Measurements from ENCODE around the gene AFF3.

The AFF3 gene

DNA sequence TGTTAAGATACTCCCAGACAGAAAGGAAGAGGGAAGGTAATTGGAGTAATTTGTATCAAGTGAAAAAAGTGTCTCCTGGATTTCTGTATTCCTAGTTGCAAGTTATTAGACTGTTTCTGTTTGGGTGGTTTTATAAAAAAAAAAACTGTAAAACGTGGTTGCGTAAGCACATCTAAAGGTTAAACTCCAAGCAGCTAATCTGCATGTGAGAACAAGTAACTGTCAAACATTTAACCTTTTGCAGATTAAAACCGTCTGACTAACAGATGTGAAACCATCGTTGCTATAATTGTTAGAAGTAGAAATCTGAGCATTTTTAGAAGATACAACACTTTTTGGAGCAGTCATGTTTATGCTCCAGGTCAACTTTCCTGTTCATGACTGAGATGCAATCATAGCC, 72.3 kb downstream of the AFF3 start:
- POLR2A ChIA-PET: no interaction called here
- DNase-seq (ENCODE audit: extremely low spot score): no peak
- TF ChIP-seq, protein P1, sequence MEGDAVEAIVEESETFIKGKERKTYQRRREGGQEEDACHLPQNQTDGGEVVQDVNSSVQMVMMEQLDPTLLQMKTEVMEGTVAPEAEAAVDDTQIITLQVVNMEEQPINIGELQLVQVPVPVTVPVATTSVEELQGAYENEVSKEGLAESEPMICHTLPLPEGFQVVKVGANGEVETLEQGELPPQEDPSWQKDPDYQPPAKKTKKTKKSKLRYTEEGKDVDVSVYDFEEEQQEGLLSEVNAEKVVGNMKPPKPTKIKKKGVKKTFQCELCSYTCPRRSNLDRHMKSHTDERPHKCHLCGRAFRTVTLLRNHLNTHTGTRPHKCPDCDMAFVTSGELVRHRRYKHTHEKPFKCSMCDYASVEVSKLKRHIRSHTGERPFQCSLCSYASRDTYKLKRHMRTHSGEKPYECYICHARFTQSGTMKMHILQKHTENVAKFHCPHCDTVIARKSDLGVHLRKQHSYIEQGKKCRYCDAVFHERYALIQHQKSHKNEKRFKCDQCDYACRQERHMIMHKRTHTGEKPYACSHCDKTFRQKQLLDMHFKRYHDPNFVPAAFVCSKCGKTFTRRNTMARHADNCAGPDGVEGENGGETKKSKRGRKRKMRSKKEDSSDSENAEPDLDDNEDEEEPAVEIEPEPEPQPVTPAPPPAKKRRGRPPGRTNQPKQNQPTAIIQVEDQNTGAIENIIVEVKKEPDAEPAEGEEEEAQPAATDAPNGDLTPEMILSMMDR (IDR thresholded peaks at IDR 0.05; ENCODE audit: control extremely low read depth, extremely low read depth, low read depth, missing control alignments): no peak
- CTCF ChIA-PET: interaction anchor here (1.2 kb wide), 1 partner anchor 9 kb away, joined by 3 read pairs; no protein-coding TSS in a partner anchor

DNA sequence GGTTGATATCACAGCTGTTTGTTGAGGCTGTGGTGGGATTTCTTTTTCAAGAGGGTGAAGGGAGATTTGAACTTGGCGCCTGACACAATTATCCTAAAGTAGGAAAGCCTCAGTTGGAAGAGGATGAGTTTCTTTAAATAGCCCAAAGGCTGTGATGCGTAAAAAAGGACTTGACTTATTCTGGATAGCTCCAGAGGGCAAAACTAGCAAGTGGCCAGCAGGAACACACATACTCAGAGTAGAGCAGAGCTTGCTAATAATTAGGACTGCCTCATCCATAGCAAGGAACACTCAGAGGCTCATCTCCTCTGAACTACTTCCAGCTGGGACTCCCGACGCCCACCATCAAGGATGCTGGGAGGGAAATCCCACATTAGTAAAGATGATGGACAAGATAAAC, 74.0 kb downstream of the AFF3 start:
- ChIA-PET POLR2A (no interaction called here), CTCF (interaction anchor here (1.2 to 1.5 kb wide), 2 partner anchors 15 to 20 kb away, joined by 3 to 4 read pairs; no protein-coding TSS in a partner anchor)
- DNase-seq (ENCODE audit: extremely low spot score): no peak
- TF ChIP-seq, protein P1 (IDR thresholded peaks at IDR 0.05; ENCODE audit: control extremely low read depth, extremely low read depth, low read depth, missing control alignments): no peak

DNA sequence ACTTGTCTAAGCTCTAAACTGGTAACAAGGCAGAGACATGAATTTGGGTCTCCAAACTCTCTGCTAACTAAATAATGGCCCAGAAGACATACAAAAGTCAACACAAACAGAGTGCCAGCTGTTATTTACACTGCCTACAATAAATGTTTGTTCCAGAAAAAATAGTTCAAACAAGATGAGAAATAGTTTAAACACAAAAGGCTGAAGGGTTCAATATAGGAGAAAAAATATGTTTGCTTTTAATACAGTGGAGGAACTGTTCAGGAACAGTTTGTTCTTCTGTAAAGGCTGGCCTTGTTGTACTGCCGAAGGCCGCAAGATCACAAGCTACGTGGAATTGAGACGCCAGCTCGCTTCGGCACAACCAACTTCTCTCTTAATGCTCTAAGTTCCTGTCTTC, 74.6 kb downstream of the AFF3 start:
- DNase-seq (ENCODE audit: extremely low spot score): no peak
- CTCF ChIA-PET: interaction anchor here (1.2 to 1.5 kb wide), 2 partner anchors 14 to 20 kb away, joined by 3 to 4 read pairs; no protein-coding TSS in a partner anchor

DNA sequence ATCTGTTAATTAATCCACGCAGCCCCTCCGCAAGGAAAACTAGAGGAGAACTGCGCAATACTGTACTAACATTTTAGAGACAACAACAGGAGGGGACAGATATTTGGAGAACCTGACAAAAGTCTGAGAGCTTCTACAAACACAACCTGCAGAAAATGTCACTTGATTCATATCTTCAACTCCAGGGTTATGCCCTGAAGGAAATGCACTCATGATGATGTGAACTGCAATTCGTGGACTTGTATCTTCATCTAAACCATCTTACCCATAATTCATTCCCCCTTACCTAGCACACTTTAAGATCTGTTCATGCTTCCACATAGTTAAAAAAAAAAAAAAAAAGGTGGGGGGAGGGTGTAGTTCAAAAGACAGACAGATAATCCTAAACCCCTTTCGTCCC, 75.5 kb downstream of the AFF3 start:
- no peak for DNase-seq (ENCODE audit: extremely low spot score)
- TF ChIP-seq, protein P1 (IDR thresholded peaks at IDR 0.05; ENCODE audit: control extremely low read depth, extremely low read depth, low read depth, missing control alignments): no peak
- ChIA-PET CTCF (interaction anchor here (1.4 to 2.6 kb wide), 4 partner anchors 8 to 40 kb away, joined by 3 to 7 read pairs (median 4); no protein-coding TSS in a partner anchor), POLR2A (interaction anchor here (0.7 kb wide), 1 partner anchor 164 kb away, joined by 8 read pairs; no protein-coding TSS in a partner anchor)

More for the DNA sequence above, 74.6 kb downstream of the AFF3 start:
- TF ChIP-seq, protein P1 (IDR thresholded peaks at IDR 0.05; ENCODE audit: control extremely low read depth, extremely low read depth, low read depth, missing control alignments): no peak
- POLR2A ChIA-PET: no interaction called here

DNA sequence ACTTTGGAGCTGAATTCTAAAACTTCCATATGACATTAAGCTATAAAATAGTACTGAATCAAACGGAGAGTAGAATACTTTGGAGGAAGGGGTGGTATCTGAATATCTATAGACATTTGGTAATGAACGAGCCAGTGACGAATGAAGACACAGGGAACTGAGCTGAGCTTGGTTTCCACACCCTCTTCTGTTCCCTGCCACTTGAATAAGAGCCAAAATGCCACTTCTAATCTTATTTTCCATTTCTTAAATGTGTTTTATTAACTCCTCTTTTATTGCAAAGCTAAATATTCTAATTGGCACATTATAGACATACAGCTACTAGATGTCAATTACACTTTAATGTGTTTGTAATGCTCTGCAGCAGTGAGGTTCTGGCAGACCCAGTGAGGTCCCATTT, 76.1 kb downstream of the AFF3 start:
- TF ChIP-seq, protein P1 (IDR thresholded peaks at IDR 0.05; ENCODE audit: control extremely low read depth, extremely low read depth, low read depth, missing control alignments): no peak
- ChIA-PET CTCF (interaction anchor here (1.4 to 2.6 kb wide), 4 partner anchors 8 to 40 kb away, joined by 3 to 7 read pairs (median 4); no protein-coding TSS in a partner anchor), POLR2A (no interaction called here)
- no peak for DNase-seq (ENCODE audit: extremely low spot score)

DNA sequence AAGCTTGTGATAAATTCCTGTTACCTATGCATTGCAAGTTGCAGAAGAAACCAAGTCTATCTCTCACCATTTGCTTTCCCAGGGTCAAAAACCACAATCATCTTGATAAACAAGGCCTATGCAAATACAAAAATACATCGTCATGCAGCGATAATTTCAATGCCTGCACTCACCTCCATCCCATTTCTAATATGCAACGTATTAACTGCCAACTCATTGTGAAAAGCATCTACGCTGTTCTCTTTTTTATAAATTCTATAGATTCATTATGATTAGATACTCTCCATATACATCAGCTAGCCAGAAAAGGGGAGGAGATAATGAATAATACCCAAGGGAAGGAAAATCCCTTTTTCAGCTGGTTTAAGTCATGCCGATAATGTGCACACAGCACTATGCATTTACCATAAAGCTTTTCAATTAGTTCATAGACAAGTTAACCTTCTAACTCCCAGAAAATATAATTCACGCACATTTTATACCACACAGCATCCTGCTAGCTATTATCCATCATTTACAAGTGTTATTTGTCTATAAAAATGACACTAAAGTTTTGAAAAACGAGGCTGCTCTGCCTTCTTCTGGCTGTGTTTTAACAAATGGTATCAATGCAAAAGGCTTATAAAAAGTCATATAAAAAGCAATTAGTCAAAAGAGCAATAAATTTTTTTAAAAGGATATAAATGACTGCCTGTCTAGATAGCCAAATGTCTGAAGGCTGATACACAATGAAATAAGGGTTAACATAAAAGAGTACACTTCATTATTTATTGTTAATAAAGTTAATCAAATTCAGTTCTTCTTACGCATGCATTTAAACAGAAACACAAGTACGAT, 77.6 kb downstream of the AFF3 start:
- ChIA-PET POLR2A (no interaction called here), CTCF (interaction anchor here (1.6 to 2.6 kb wide), 2 partner anchors 10 to 12 kb away, joined by 4 to 7 read pairs; no protein-coding TSS in a partner anchor)
- TF ChIP-seq, protein P1 (IDR thresholded peaks at IDR 0.05; ENCODE audit: control extremely low read depth, extremely low read depth, low read depth, missing control alignments): no peak
- no peak for DNase-seq (ENCODE audit: extremely low spot score)
